ENCODE data around the gene SVOP.

- TF ChIP-seq, protein P1, sequence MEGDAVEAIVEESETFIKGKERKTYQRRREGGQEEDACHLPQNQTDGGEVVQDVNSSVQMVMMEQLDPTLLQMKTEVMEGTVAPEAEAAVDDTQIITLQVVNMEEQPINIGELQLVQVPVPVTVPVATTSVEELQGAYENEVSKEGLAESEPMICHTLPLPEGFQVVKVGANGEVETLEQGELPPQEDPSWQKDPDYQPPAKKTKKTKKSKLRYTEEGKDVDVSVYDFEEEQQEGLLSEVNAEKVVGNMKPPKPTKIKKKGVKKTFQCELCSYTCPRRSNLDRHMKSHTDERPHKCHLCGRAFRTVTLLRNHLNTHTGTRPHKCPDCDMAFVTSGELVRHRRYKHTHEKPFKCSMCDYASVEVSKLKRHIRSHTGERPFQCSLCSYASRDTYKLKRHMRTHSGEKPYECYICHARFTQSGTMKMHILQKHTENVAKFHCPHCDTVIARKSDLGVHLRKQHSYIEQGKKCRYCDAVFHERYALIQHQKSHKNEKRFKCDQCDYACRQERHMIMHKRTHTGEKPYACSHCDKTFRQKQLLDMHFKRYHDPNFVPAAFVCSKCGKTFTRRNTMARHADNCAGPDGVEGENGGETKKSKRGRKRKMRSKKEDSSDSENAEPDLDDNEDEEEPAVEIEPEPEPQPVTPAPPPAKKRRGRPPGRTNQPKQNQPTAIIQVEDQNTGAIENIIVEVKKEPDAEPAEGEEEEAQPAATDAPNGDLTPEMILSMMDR (conservative IDR thresholded peaks at IDR 0.05; ENCODE audit: low read length) = no peak
- no peak for TF ChIP-seq EZH2phosphoT487 (IDR thresholded peaks at IDR 0.05; ENCODE audit: borderline replicate concordance, low read depth, low read length)
Observed at GRCh38 chr12:108859923-108860291, 161.0 kb downstream of the SVOP start.

Measured in OCI-LY7 (cell line).